NOMO-1 treated with dmso at 0.1 percent for 144 hours (cell line): Measurements from ENCODE around the gene MYLK.
A peak's percentile ranks its signal among the peaks of the same experiment; 100 is the strongest.
"Not testable (repeated sequence)": the region's sequence is repeated elsewhere in the genome, so short reads cannot be mapped to it uniquely, and the experiment has no call there.

Experiments used
- DNase-seq: peaks from one replicate; lab custom pipeline; 2025; ENCODE audit not compliant: unreplicated experiment; lab: John Stamatoyannopoulos, UW

MYLK gene

GRCh38 chr3:123728014-123728413 is 156.1 kb downstream of the MYLK start:
- no peak for DNase-seq

GRCh38 chr3:123725652-123726400 is 158.3 kb downstream of the MYLK start:
- DNase-seq = no peak

- no peak for DNase-seq
Measured at GRCh38 chr3:123724306-123724705, 159.8 kb downstream of the MYLK start.

- DNase-seq = peak; percentile 31
Measured at GRCh38 chr3:123723522-123724168, 160.5 kb downstream of the MYLK start.

GRCh38 chr3:123723070-123723469 is 161.1 kb downstream of the MYLK start:
- no peak for DNase-seq

GRCh38 chr3:123722456-123722855 is 161.7 kb downstream of the MYLK start:
- no peak for DNase-seq

GRCh38 chr3:123722021-123722420 is 162.1 kb downstream of the MYLK start:
- no peak for DNase-seq

GRCh38 chr3:123721095-123721689 is 162.9 kb downstream of the MYLK start:
- not testable (repeated sequence) for DNase-seq

- no peak for DNase-seq
Measured at GRCh38 chr3:123720638-123721037, 163.5 kb downstream of the MYLK start.

GRCh38 chr3:123719862-123720453 is 164.2 kb downstream of the MYLK start:
- no peak for DNase-seq

- DNase-seq = peak; percentile 22
Measured at GRCh38 chr3:123719061-123719756, 164.9 kb downstream of the MYLK start.

GRCh38 chr3:123718108-123718507 is 166.0 kb downstream of the MYLK start:
- DNase-seq = no peak

GRCh38 chr3:123717451-123717850 is 166.7 kb downstream of the MYLK start:
- DNase-seq = not testable (repeated sequence)

GRCh38 chr3:123716411-123716810 is 167.7 kb downstream of the MYLK start:
- DNase-seq = no peak

GRCh38 chr3:123713211-123713610 is 170.9 kb downstream of the MYLK start:
- no peak for DNase-seq

- no peak for DNase-seq
Measured at GRCh38 chr3:123712077-123712860, 171.9 kb downstream of the MYLK start.

- DNase-seq = no peak
Measured at GRCh38 chr3:123711356-123711755, 172.8 kb downstream of the MYLK start.

GRCh38 chr3:123708531-123708930 is 175.6 kb downstream of the MYLK start:
- DNase-seq = no peak

- DNase-seq = not testable (repeated sequence)
Measured at GRCh38 chr3:123707641-123708040, 176.5 kb downstream of the MYLK start.

- no peak for DNase-seq
Measured at GRCh38 chr3:123706871-123707270, 177.3 kb downstream of the MYLK start.
